ENCODE data around the gene XRCC2.

The XRCC2 gene

DNA sequence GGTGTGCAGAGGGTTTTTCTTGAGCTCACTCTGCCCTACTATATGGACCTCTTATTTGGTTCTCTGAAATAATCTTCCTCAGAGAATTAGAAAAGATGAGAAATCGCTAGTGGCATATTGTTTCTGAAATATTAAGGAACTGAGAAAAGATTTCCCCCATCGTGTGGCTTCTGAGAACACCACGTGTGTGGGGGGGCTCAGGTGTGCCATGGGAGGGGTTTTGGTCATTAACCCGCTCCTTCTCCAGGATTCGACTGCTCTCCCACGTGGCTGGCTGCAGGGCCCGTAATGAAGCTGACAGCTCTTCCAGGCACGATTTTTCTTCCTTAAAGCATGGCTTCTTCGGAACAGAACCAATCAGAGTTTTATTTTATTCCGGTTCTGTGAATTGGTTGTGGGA lies 67.7 kb downstream of the XRCC2 start:
- DNase-seq, result no peak

DNA sequence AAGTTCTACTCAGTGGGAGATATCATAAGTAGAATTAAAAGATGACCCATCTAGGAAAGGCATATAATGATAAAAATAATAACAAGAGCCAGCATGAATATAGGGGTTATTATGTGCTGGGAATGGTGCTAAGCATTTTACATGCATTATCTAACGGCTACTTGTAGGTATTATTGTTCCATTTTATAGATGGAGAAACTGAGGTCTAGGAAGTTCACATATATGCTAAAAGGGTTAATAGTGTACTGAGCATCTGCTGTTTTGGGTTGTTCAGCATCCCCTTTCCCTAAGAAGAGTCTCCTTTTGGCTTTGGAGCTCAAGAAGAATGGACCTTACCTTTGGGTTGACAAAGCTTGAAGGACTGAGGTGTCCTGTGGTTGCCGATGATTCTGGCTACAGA lies 68.9 kb downstream of the XRCC2 start:
- DNase-seq, result no peak

DNA sequence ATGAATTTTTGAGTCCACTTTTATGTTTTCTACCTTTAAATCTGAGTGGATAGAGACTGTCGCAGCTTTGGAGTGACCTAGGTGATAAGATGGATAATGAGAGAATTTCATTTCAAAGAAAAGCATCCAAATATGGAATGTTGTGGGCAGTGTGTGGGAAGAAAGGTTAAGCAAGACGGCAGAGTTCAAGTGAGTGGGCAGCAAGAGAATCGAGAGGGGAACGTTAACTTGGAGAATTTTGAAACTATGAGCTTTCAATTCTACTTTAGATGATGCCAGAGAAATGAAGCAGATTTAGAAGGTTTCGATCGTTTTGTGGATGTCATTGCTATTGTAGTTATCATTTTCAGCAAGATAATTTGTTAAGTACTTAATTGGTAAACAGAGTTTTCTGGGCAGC lies 73.0 kb downstream of the XRCC2 start:
- DNase-seq, result no peak

DNA sequence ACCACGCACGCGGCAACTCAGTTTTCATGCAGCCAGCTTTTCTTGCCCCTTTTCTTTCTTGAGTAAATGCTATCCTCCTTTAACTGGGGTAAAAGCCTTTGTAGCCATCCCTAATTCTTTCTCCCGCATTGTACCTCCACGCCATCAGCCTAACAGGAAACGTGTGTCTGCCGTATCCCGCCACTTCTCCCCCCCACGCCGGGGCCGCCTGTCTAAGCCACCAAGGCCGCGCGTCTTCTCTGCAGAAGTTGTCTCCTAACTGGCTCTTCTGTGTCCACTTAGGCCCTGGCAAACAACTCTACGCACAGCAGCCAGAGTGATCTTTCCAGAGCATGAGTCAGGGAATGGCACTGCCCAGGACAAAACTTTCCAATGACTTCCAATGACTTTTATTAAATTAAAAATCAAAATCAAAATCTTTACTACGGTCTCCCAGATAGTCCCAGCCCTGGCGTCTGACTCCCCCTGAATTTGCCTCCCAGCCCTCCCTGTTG lies 74.6 kb downstream of the XRCC2 start:
- no peak for DNase-seq

DNA sequence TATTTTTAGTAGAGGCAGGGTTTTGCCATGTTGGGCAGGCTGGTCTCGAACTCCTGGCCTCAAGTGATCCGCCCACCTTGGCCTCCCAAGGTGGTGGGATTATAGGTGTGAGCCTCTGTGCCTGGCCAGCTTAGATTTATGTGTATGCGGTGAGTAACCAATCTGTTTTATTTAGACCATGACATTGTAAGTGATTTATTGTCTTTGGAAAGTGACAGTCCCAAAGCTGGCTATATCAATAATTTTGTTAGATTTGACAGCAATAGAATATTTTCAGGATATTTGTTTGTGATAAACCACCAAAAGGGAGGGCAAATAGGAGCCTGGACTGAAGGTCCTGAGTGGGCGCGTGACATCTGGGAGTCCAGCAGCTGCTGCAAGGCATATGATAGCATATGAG lies 75.7 kb downstream of the XRCC2 start:
- no peak for DNase-seq

DNA sequence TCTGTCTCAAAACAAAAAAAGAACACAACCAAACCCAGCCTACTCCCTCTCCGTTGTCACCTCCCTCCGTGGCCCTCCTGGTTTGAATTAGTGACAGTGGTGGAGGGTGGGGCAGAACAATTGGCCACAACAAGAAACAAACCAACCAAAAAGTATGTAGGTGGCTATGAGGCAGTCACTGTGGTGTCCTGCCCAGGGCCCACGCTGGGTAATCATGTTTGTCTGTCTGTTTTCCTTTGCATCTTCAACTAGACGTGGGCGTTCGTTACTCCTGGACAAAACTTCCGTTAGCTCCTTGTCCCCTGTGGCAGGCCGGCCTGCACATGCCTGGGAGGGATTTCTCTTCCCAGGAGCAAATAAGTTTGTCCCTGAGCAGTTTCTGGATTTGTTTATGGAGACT lies 78.4 kb downstream of the XRCC2 start:
- DNase-seq, result no peak

DNA sequence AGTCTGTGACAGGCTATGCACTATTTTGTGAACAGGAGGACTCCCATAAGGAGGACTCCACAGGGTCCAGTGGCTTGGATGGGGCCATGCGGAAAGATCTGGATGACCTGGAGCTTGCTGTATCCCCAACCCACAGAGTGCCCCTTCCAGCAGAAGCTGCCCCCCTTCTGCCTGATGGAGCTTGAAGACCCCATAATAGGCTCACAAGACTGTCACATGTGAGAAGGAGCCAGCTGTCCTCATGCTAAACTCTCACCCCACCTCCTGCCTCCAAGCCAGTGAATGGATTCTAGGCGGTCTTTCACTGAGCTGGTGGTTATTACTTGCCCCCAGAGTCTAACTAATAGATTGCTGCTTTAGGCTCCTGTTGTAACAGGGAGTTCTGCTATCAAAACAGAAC lies 79.1 kb downstream of the XRCC2 start:
- no peak for DNase-seq

Measured in NCI-H446 treated with DMSO at 0.1 percent for 48 hours (cell line).